B cell (primary cell): ENCODE measurements around the gene ASTN2. TPM values are rescaled to one million over a fixed set of nuclear protein-coding genes. Genes with fewer than 3 reads are reported as not detected.

ENCODE experiments used
- ATAC-seq: fragments of 200-7000 bp; cut with Tn5 transposase; one replicate; pipeline ENCODE4 v1.10.0; 2021; ENCODE audit warnings: low read depth, mild to moderate bottlenecking, moderate number of reproducible peaks, moderate library complexity
- CTCF ChIA-PET: fragments of 350-600 bp; sonication (Branson Sonifier 250); formaldehyde crosslinking; loops from one replicate; lab custom pipeline; 2021; ENCODE audit warnings: antibody characterized with exemption, inconsistent platforms; lab: Charles Lee
- POLR2A ChIA-PET: fragments of 350-600 bp; sonication (Branson Sonifier 250); formaldehyde crosslinking; loops from one replicate; lab custom pipeline; 2021; ENCODE audit warnings: antibody characterized with exemption; lab: Charles Lee
- DNase-seq: peaks from one replicate; pipeline ENCODE4 v3.0.0; 2013
- H2AFZ ChIP-seq: 2 replicates; pipeline ENCODE4 v1.6.1; 2012; ENCODE audit warnings: mild to moderate bottlenecking, low read depth, low read length; ENCODE audit not compliant: insufficient read depth, poor library complexity, severe bottlenecking
- H3K27ac ChIP-seq, 2 donors: 1 replicate in 1 of 2; 2 replicates in 1 of 2; pipeline ENCODE4 v1.5.1; 2012 to 2013; ENCODE audit warnings: low read length in 2 of 2, mild to moderate bottlenecking in 2 of 2, moderate library complexity in 1 of 2
- H3K27me3 ChIP-seq, 4 experiments: fragments of 200-600 bp in 1 of 4; sonication (generic) in 1 of 4; replicated peaks in 1 of 4; 1 replicate in 2 of 4; 2 replicates in 2 of 4; pipeline versions ENCODE4 v1.6.1 to v1.7.0; 2013 to 2016; ENCODE audit warnings: low read length in 3 of 4, mild to moderate bottlenecking in 2 of 4, mixed read lengths in 1 of 4, moderate library complexity in 1 of 4; ENCODE audit not compliant: insufficient read depth in 4 of 4, control insufficient read depth in 3 of 4; ENCODE audit errors: control extremely low read depth in 1 of 4
- H3K36me3 ChIP-seq, 2 experiments: replicated peaks in 1 of 2; 1 replicate in 1 of 2; 2 replicates in 1 of 2; pipeline versions ENCODE4 v1.6.1 to v1.7.1; 2013; ENCODE audit warnings: low read length in 1 of 2; ENCODE audit not compliant: insufficient read depth in 2 of 2, control insufficient read depth in 1 of 2; ENCODE audit errors: control extremely low read depth in 1 of 2, extremely low read depth in 1 of 2
- H3K4me1 ChIP-seq, 2 donors: fragments of 200-600 bp in 1 of 2; sonication (generic) in 1 of 2; 1 replicate in 1 of 2; 2 replicates in 1 of 2; pipeline versions ENCODE4 v1.5.1 to v1.6.1; 2013 to 2017; ENCODE audit warnings: low read length in 2 of 2; ENCODE audit not compliant: control insufficient read depth in 2 of 2, insufficient read depth in 2 of 2
- H3K4me2 ChIP-seq: replicated peaks from 2 replicates; pipeline ENCODE3; 2012; ENCODE audit warnings: mild to moderate bottlenecking, low read depth, low read length; ENCODE audit not compliant: poor library complexity, severe bottlenecking
- H3K4me3 ChIP-seq, 5 experiments: fragments of 200-600 bp in 1 of 5; sonication (generic) in 1 of 5; 1 replicate in 3 of 5; 2 replicates in 2 of 5; pipeline versions ENCODE4 v1.5.1 to v1.7.0; 2011 to 2016; ENCODE audit warnings: low read length in 4 of 5, mild to moderate bottlenecking in 4 of 5, low read depth in 2 of 5, control low read depth in 1 of 5, moderate library complexity in 1 of 5; ENCODE audit not compliant: insufficient read depth in 1 of 5; ENCODE audit errors: control extremely low read depth in 1 of 5, extremely low read depth in 1 of 5
- H3K79me2 ChIP-seq: fragments of 200-600 bp; sonication (generic); one replicate; pipeline ENCODE4 v1.6.0; 2016; ENCODE audit warnings: low read length; ENCODE audit not compliant: control insufficient read depth, insufficient read depth
- H3K9ac ChIP-seq: fragments of 200-600 bp; sonication (generic); 2 replicates; pipeline ENCODE4 v1.6.1; 2017; ENCODE audit warnings: mild to moderate bottlenecking, low read length, moderate library complexity
- H3K9me3 ChIP-seq, 3 donors: one replicate each; pipeline versions ENCODE4 v1.6.1 to v1.7.1; 2013; ENCODE audit warnings: low read length in 2 of 3; ENCODE audit not compliant: control insufficient read depth in 2 of 3, insufficient read depth in 1 of 3; ENCODE audit errors: control extremely low read depth in 1 of 3
- H4K20me1 ChIP-seq: 2 replicates; pipeline ENCODE4 v1.6.0; 2012; ENCODE audit warnings: mild to moderate bottlenecking, low read length; ENCODE audit not compliant: insufficient read depth, control insufficient read depth, poor library complexity, severe bottlenecking
- H3K27ac Mint-ChIP-seq: one replicate; pipeline ENCODE4 v1.8.0; 2021; ENCODE audit warnings: mixed read lengths
- H3K27me3 Mint-ChIP-seq: one replicate; pipeline ENCODE4 v1.8.0; 2021; ENCODE audit warnings: mixed read lengths
- H3K4me1 Mint-ChIP-seq: one replicate; pipeline ENCODE4 v1.8.0; 2021; ENCODE audit warnings: mixed read lengths
- H3K4me3 Mint-ChIP-seq: one replicate; pipeline ENCODE4 v1.8.0; 2021; ENCODE audit warnings: mixed read lengths
- H3K9me3 Mint-ChIP-seq: one replicate; pipeline ENCODE4 v1.8.0; 2022; ENCODE audit warnings: mixed read lengths; ENCODE audit not compliant: insufficient read depth
- CTCF ChIP-seq: fragments of 200-600 bp; IDR thresholded peaks from one replicate; pipeline ENCODE4 v1.8.0; 2022; ENCODE audit warnings: antibody characterized with exemption, mild to moderate bottlenecking
- EZH2 ChIP-seq: IDR thresholded peaks from 2 replicates; pipeline ENCODE4 v1.6.1; 2012; ENCODE audit warnings: borderline replicate concordance, low read depth, mild to moderate bottlenecking, moderate library complexity, low read length; ENCODE audit not compliant: insufficient read depth, poor library complexity, severe bottlenecking
- WGBS: methylation state at CpG from one replicate; pipeline ENCODE4 v1.1.5; 2013; ENCODE audit warnings: missing lambda C conversion rate; ENCODE audit not compliant: insufficient coverage; 5-methylcytosine and 5-hydroxymethylcytosine counted together
- intact Hi-C: fragments of 100-400 bp; cut with micrococcal nuclease; formaldehyde crosslinking; loops from one replicate; pipeline ENCODE4 v1.10.0; 2022
- polyA plus RNA-seq: library from polyadenylated mRNA; depleted of rRNA; stranded (reverse); fragments of >200 nt; gene quantifications from 2 replicates; pipeline ENCODE4 v1.2.3, GENCODE V29; 2012
- total RNA-seq, 2 donors: library from RNA; stranded (reverse); fragments of 120-200 nt in 1 of 2; gene quantifications; 1 replicate in 1 of 2; 2 replicates in 1 of 2; pipeline versions ENCODE4 v1.2.3 to v1.2.4, GENCODE V29; 2013 to 2022

ASTN2 gene
- total and polyA plus RNA-seq, 2 donors (not counting 1 experiment from before 2014, with no cell fraction given), result 1.2 to 3.6 TPM

GRCh38 chr9:116382053-116382452 is 1032.8 kb downstream of the ASTN2 start:
- Mint-ChIP-seq H3K27me3 (no peaks in the 10 kb centered on the region), H3K9me3 (no peaks in the 10 kb centered on the region), H3K4me3 (no peak overlapping the region), H3K27ac (no peak overlapping the region), H3K4me1 (no peaks in the 10 kb centered on the region)
- Histone ChIP-seq H2AFZ (no peak overlapping the region), H4K20me1 (no peaks in the 10 kb centered on the region), H3K4me1 (no peaks in the 10 kb centered on the region), H3K4me3 (no peak overlapping the region), H3K27me3 (no peaks in the 10 kb centered on the region), H3K9ac (no peak overlapping the region), H3K27ac (no peak overlapping the region), H3K36me3 (no peaks in the 10 kb centered on the region), H3K9me3 (no peaks in the 10 kb centered on the region), H3K79me2 (no peaks in the 10 kb centered on the region), H3K4me2 (no peak overlapping the region)
- DNase-seq, result no peak
- no peak for TF ChIP-seq EZH2
- no peak for TF ChIP-seq CTCF
- 70% methylated on average over 3 of the region's 4 CpGs for WGBS
- intact Hi-C loops, result no loop called here
- ChIA-PET CTCF (no interaction called here), POLR2A (no interaction called here)
- no peak for ATAC-seq

- Mint-ChIP-seq H3K9me3 (no peaks in the 10 kb centered on the region), H3K27me3 (no peaks in the 10 kb centered on the region), H3K27ac (no peak overlapping the region), H3K4me3 (no peak overlapping the region), H3K4me1 (no peaks in the 10 kb centered on the region)
- TF ChIP-seq CTCF, result no peak
- TF ChIP-seq EZH2, result no peak
- Histone ChIP-seq H2AFZ (no peak overlapping the region), H3K4me3 (no peak overlapping the region), H3K79me2 (no peaks in the 10 kb centered on the region), H3K27me3 (no peaks in the 10 kb centered on the region), H3K9me3 (no peaks in the 10 kb centered on the region), H3K27ac (no peak overlapping the region), H3K4me2 (no peak overlapping the region), H3K4me1 (no peaks in the 10 kb centered on the region), H4K20me1 (no peaks in the 10 kb centered on the region), H3K36me3 (no peaks in the 10 kb centered on the region), H3K9ac (no peak overlapping the region)
- DNase-seq, result no peak
- ATAC-seq, result no peak
- POLR2A ChIA-PET, result no interaction called here
- CTCF ChIA-PET, result no interaction called here
- intact Hi-C loops, result no loop called here
- no CpG with 5 or more reads among the region's 2 CpGs for WGBS
These were observed 1033.5 kb downstream of the ASTN2 start for GRCh38 chr9:116381350-116381749.
